ENCODE results near the gene PLAA.
"Not testable (repeated sequence)": the region's sequence is repeated elsewhere in the genome, so short reads cannot be mapped to it uniquely, and the experiment has no call there.

The PLAA gene

GRCh38 chr9:26904671-26905070, 42.4 kb downstream of the PLAA start:
- H3K4me1 ChIP-seq (ENCODE audit: insufficient read depth, low read length): no peaks in the 10 kb centered on the region
- H3K36me3 ChIP-seq (ENCODE audit: insufficient read depth, low read length): peaks cover 32% of the 10 kb centered on the region
- H2AFZ ChIP-seq (ENCODE audit: low read depth, low read length): no peak overlapping the region
- no peak overlapping the region for H3K4me3 ChIP-seq (ENCODE audit: low read length)
- no peaks in the 10 kb centered on the region for H3K9me3 ChIP-seq (ENCODE audit: low read length)
- no peaks in the 10 kb centered on the region for H3K27me3 ChIP-seq (ENCODE audit: insufficient read depth, low read length)

GRCh38 chr9:26904070-26904469, 43.0 kb downstream of the PLAA start:
- Histone ChIP-seq H3K9me3 (ENCODE audit: low read length) (no peaks in the 10 kb centered on the region), H3K27me3 (ENCODE audit: insufficient read depth, low read length) (no peaks in the 10 kb centered on the region), H3K36me3 (ENCODE audit: insufficient read depth, low read length) (peaks cover 30% of the 10 kb centered on the region), H3K4me1 (ENCODE audit: insufficient read depth, low read length) (no peaks in the 10 kb centered on the region), H2AFZ (ENCODE audit: low read depth, low read length) (no peak overlapping the region), H3K4me3 (ENCODE audit: low read length) (no peak overlapping the region)

DNA sequence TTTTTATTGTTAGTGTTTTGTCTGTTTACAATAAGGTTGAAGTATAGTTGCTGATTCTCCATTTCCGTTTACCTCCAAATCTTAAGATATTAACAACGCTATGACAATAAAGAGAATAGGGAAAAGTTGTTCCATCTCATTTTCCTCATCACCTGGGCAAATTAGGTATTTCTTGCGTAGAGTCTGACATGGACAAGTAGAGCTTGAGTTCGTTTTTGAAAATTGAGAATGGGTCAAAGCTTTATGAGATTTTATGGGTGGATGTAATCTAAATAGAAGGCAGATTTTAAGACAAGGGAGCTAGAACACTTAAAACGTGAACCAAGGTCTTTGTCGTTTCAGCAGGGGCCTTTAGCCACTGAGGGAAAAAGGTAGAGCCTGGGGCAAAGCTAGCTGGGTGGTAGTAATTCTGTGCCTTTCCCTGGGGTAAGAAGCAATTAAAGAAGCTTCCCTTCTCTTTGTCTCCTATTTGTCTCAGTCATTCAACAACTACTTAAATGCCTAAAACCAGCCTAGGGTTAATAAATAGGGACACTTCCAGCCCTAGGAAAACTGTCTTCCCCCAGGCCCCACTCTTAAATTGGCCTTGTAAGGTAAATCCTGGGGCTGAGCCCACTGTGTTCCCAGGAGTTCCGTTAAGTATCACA, 53.9 kb downstream of the PLAA start:
- Histone ChIP-seq H3K4me3 (ENCODE audit: low read length) (peak overlapping the region; percentile 92), H3K4me1 (ENCODE audit: insufficient read depth, low read length) (peaks cover 8% of the 10 kb centered on the region), H3K27me3 (ENCODE audit: insufficient read depth, low read length) (no peaks in the 10 kb centered on the region), H3K9me3 (ENCODE audit: low read length) (no peaks in the 10 kb centered on the region), H2AFZ (ENCODE audit: low read depth, low read length) (peak overlapping the region; percentile 87), H3K36me3 (ENCODE audit: insufficient read depth, low read length) (no peaks in the 10 kb centered on the region)

DNA sequence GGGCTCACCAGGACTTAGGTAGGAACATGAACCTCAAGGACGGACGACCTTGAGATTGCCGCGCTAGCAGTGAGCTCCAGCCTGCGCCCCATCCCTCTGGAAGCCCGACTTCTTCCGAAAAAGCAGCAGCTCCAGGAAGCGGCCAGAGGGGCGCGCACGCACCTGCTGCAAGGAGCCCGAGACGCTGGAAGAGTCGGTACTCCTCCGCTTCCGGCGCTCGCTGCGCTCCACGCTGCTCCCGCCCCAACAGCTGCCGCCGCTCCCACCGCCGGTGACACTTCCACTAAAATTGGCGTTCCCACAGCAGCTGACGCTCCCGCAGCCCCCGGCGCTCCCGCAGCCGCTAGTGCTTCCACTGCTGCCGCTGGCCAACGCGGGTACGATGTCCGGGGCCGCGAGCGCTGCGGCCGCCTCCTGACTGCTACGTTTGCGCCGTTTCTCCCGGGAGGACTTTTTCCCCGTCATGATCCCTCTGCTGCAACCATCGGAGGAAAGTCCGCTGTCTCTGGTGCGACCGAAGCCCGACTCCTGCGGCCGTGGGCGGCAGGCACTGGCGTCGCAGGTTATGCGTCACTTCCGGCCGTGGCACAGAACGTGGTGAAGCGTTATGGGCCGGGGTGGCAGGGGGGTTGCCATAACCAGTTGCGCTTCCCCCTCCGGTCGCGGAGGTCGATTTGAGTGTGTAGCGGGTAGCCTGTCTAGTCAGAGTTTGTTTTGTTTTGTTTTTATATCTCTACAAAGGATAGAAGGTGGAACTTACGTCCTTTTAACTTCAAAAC, 54.6 kb downstream of the PLAA start, which contains the start of gene CAAP1:
TSS of gene CAAP1 (minus strand) at position 552 of the 779 bp plus-strand sequence. CDS start at position 465, 87 bp downstream.
- peak within 1 kb of the TSS; percentile 92 for H3K4me3 ChIP-seq (ENCODE audit: low read length)
- H3K27me3 ChIP-seq (ENCODE audit: insufficient read depth, low read length): no peaks in the 10 kb centered on the region
- H3K36me3 ChIP-seq (ENCODE audit: insufficient read depth, low read length): no peaks in the 10 kb centered on the region
- H3K4me1 ChIP-seq (ENCODE audit: insufficient read depth, low read length): peaks cover 8% of the 10 kb centered on the region
- H3K9me3 ChIP-seq (ENCODE audit: low read length): no peaks in the 10 kb centered on the region
- H2AFZ ChIP-seq (ENCODE audit: low read depth, low read length): peak within 1 kb of the TSS; percentile 87

GRCh38 chr9:26891726-26892125, 55.3 kb downstream of the PLAA start:
- Histone ChIP-seq H3K27me3 (ENCODE audit: insufficient read depth, low read length) (no peaks in the 10 kb centered on the region), H2AFZ (ENCODE audit: low read depth, low read length) (peak overlapping the region; percentile 87), H3K4me3 (ENCODE audit: low read length) (peak overlapping the region; percentile 92), H3K9me3 (ENCODE audit: low read length) (no peaks in the 10 kb centered on the region), H3K4me1 (ENCODE audit: insufficient read depth, low read length) (peaks cover 8% of the 10 kb centered on the region), H3K36me3 (ENCODE audit: insufficient read depth, low read length) (peaks cover 1% of the 10 kb centered on the region)

DNA sequence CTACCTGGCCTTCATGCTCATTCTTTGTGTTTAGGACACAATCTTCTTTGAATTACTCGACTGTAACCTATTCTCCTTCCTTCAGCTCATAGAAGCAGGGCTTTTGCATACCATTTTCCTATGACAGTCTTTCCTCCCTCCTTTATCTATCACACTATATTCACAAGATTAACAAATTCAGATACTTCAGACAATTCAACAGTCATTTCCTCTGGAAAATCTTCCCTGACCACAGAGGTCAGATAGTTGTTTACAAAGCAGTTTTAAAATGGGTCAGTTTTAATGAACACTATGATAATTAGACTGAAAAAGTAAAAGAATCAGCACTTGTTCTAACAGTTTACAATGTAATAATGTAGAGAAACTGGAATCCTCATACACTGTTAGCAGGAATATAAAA, 58.8 kb downstream of the PLAA start:
- H2AFZ ChIP-seq (ENCODE audit: low read depth, low read length): no peak overlapping the region
- H3K36me3 ChIP-seq (ENCODE audit: insufficient read depth, low read length): peaks cover 13% of the 10 kb centered on the region

GRCh38 chr9:26882154-26882553, 64.9 kb downstream of the PLAA start:
- Histone ChIP-seq H3K27me3 (ENCODE audit: insufficient read depth, low read length) (no peaks in the 10 kb centered on the region), H3K4me1 (ENCODE audit: insufficient read depth, low read length) (no peaks in the 10 kb centered on the region), H3K36me3 (ENCODE audit: insufficient read depth, low read length) (peaks cover 56% of the 10 kb centered on the region), H3K9me3 (ENCODE audit: low read length) (peaks cover 22% of the 10 kb centered on the region), H2AFZ (ENCODE audit: low read depth, low read length) (no peak overlapping the region), H3K4me3 (ENCODE audit: low read length) (no peak overlapping the region)

More for the DNA sequence above, 58.8 kb downstream of the PLAA start:
- H3K4me3 ChIP-seq (ENCODE audit: low read length): no peak overlapping the region
- no peaks in the 10 kb centered on the region for H3K27me3 ChIP-seq (ENCODE audit: insufficient read depth, low read length)
- H3K4me1 ChIP-seq (ENCODE audit: insufficient read depth, low read length): peaks cover 7% of the 10 kb centered on the region
- no peaks in the 10 kb centered on the region for H3K9me3 ChIP-seq (ENCODE audit: low read length)

GRCh38 chr9:26880262-26880661, 66.8 kb downstream of the PLAA start:
- Histone ChIP-seq H3K27me3 (ENCODE audit: insufficient read depth, low read length) (no peaks in the 10 kb centered on the region), H2AFZ (ENCODE audit: low read depth, low read length) (no peak overlapping the region), H3K4me1 (ENCODE audit: insufficient read depth, low read length) (no peaks in the 10 kb centered on the region), H3K36me3 (ENCODE audit: insufficient read depth, low read length) (peaks cover 48% of the 10 kb centered on the region), H3K4me3 (ENCODE audit: low read length) (no peak overlapping the region), H3K9me3 (ENCODE audit: low read length) (peaks cover 22% of the 10 kb centered on the region)

DNA sequence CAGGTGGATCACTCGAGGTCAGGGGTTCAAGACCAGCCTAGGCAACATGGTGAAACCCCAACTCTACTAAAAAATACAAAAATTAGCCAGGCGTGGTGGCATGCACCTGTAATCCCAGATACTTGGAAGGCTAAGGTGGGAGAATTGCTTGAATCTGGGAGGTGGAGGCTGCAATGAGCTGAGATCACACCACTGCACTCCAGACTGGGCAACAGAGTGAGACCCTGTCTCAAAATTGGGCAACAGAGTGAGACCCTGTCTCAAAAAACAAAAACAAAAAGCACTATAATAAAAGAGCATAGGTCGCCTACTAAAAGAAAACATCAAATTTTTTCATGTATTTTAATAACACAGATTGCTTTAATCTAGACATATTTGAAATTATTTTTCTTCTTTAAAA, 71.9 kb downstream of the PLAA start:
- not testable (repeated sequence) for H3K9me3 ChIP-seq (ENCODE audit: low read length); H3K4me3 ChIP-seq (ENCODE audit: low read length); H3K4me1 ChIP-seq (ENCODE audit: insufficient read depth, low read length); H2AFZ ChIP-seq (ENCODE audit: low read depth, low read length); H3K27me3 ChIP-seq (ENCODE audit: insufficient read depth, low read length)
- H3K36me3 ChIP-seq (ENCODE audit: insufficient read depth, low read length): peaks cover 18% of the 10 kb centered on the region

- Histone ChIP-seq H3K27me3 (ENCODE audit: insufficient read depth, low read length) (no peaks in the 10 kb centered on the region), H3K4me3 (ENCODE audit: low read length) (no peak overlapping the region), H3K4me1 (ENCODE audit: insufficient read depth, low read length) (no peaks in the 10 kb centered on the region), H2AFZ (ENCODE audit: low read depth, low read length) (no peak overlapping the region), H3K9me3 (ENCODE audit: low read length) (no peaks in the 10 kb centered on the region), H3K36me3 (ENCODE audit: insufficient read depth, low read length) (peaks cover 22% of the 10 kb centered on the region)
These were observed 76.8 kb downstream of the PLAA start for GRCh38 chr9:26870292-26870691.

DNA sequence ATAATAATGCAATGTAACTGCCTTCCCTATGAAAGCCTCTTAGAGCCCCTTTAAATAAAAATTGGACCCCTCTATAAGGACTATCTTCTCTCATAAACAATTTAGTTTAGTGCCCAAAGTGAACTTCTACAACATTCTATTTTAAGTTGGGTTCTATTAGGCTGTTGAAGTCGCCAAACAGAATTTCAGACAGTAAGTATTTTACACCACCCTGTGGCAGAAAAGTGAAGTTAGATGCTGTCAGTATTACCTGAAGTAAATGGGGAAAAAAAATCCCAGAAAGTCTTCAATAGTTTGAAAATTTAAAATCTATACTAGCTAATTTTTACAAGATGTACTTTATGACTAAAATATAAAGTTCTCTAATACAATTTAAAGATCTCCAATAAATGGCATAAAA, 84.0 kb downstream of the PLAA start:
- Histone ChIP-seq H3K36me3 (ENCODE audit: insufficient read depth, low read length) (peaks cover 18% of the 10 kb centered on the region), H2AFZ (ENCODE audit: low read depth, low read length) (no peak overlapping the region), H3K27me3 (ENCODE audit: insufficient read depth, low read length) (no peaks in the 10 kb centered on the region), H3K9me3 (ENCODE audit: low read length) (no peaks in the 10 kb centered on the region), H3K4me3 (ENCODE audit: low read length) (no peak overlapping the region), H3K4me1 (ENCODE audit: insufficient read depth, low read length) (no peaks in the 10 kb centered on the region)

DNA sequence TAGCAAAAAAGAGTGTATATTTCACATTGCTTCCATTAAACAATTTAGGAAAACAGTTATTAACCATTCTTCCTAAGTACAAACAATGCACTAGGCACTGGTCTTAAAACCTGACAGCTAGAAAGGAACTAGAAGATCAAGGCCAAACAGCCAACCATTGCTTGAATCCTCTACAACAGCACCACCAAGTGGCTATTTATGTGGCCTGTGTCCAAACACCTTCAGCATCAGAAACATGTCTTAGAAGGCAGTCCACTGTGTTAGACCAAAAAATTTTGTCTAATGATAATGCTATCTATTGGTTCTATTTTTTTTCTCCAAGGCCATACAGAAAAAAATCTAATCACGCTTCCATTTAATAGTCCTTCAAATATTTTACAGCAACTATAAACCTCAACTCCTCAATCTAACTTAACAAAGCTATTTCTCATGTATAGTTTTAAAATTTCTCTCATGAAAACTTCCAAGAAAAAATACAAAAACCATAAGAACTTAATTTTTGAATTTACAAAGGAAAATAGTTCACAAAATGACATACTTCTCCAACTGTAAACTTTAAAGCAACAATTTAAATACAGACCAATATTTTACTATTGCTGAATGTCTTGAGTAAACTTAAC, 90.5 kb downstream of the PLAA start:
- peaks cover 50% of the 10 kb centered on the region for H3K36me3 ChIP-seq (ENCODE audit: insufficient read depth, low read length)
- H3K27me3 ChIP-seq (ENCODE audit: insufficient read depth, low read length): no peaks in the 10 kb centered on the region
- no peak overlapping the region for H3K4me3 ChIP-seq (ENCODE audit: low read length)
- no peak overlapping the region for H2AFZ ChIP-seq (ENCODE audit: low read depth, low read length)
- H3K9me3 ChIP-seq (ENCODE audit: low read length): peaks cover 5% of the 10 kb centered on the region
- no peaks in the 10 kb centered on the region for H3K4me1 ChIP-seq (ENCODE audit: insufficient read depth, low read length)

All from neuron (in vitro differentiated cells).